ENCODE measurements around the gene TBC1D22A.

GRCh38 chr22:46964773-46965550, 202.5 kb downstream of the TBC1D22A start:
- TF ChIP-seq CTCF (conservative IDR thresholded peaks at IDR 0.05; ENCODE audit: low read depth, low read length) (no peak), EZH2 (IDR thresholded peaks at IDR 0.05; ENCODE audit: low read length, unreplicated experiment) (no peak)

Data from PC-3 (cell line).